Fibroblast of skin of left quadriceps (primary cell): Measurements from ENCODE around the gene STX11.
"Not testable (repeated sequence)": the region's sequence is repeated elsewhere in the genome, so short reads cannot be mapped to it uniquely, and the experiment has no call there.

Experiments used
- DNase-seq, 2 experiments: peaks; one replicate each; pipeline ENCODE4 v3.0.0-alpha.2; 2013; ENCODE audit warnings: low read depth in 2 of 2

STX11 gene

GRCh38 chr6:144149894-144150709, at the start of gene STX11:
TSS of gene STX11 (plus strand) at chr6:144150517. CDS start at chr6:144186628, 36,111 bp downstream.
- no peak for DNase-seq

GRCh38 chr6:144103026-144103563, 47.2 kb upstream of the STX11 start:
- no peak for DNase-seq

GRCh38 chr6:144104488-144104887, 45.8 kb upstream of the STX11 start:
- no peak for DNase-seq

GRCh38 chr6:144104898-144105487, 45.3 kb upstream of the STX11 start:
- DNase-seq: peak; percentile 58 to 63

- no peak for DNase-seq
Measured at GRCh38 chr6:144106206-144106605, 44.1 kb upstream of the STX11 start.

- no peak for DNase-seq
Measured at GRCh38 chr6:144110210-144110609, 40.1 kb upstream of the STX11 start.

GRCh38 chr6:144113366-144113765, 37.0 kb upstream of the STX11 start:
- DNase-seq: no peak

GRCh38 chr6:144115219-144115618, 35.1 kb upstream of the STX11 start:
- no peak for DNase-seq

GRCh38 chr6:144119376-144119775, 30.9 kb upstream of the STX11 start:
- DNase-seq: no peak

- DNase-seq: no peak
Measured at GRCh38 chr6:144122861-144123260, 27.5 kb upstream of the STX11 start.

GRCh38 chr6:144123421-144123820, 26.9 kb upstream of the STX11 start:
- DNase-seq: no peak

GRCh38 chr6:144123836-144124235, 26.5 kb upstream of the STX11 start:
- no peak for DNase-seq

GRCh38 chr6:144127097-144127496, 23.2 kb upstream of the STX11 start:
- no peak for DNase-seq

- DNase-seq: no peak
Measured at GRCh38 chr6:144129469-144129868, 20.8 kb upstream of the STX11 start.

GRCh38 chr6:144131248-144131709, 19.0 kb upstream of the STX11 start:
- DNase-seq: peak; percentile 42 to 46

- not testable (repeated sequence) for DNase-seq
Measured at GRCh38 chr6:144132167-144132690, 18.1 kb upstream of the STX11 start.

GRCh38 chr6:144133225-144133821, 17.0 kb upstream of the STX11 start:
- DNase-seq: no peak

GRCh38 chr6:144134176-144134575, 16.1 kb upstream of the STX11 start:
- DNase-seq: no peak

- DNase-seq: no peak
Measured at GRCh38 chr6:144134737-144135136, 15.6 kb upstream of the STX11 start.

GRCh38 chr6:144138542-144138941, 11.8 kb upstream of the STX11 start:
- no peak for DNase-seq

- DNase-seq: no peak
Measured at GRCh38 chr6:144139817-144140216, 10.5 kb upstream of the STX11 start.

- DNase-seq: no peak
Measured at GRCh38 chr6:144140867-144141266, 9.4 kb upstream of the STX11 start.
